Effector memory CD4-positive, alpha-beta T cell (primary cell): ENCODE measurements around the gene SYCE3.

Experiments used
- DNase-seq, 3 donors: peaks; one replicate each; pipeline ENCODE4 v3.0.0-alpha.2; 2020
- H3K27ac ChIP-seq: 2 replicates; pipeline ENCODE4 v1.7.0; 2013; ENCODE audit warnings: mild to moderate bottlenecking, low read length, moderate library complexity; ENCODE audit not compliant: insufficient read depth, poor library complexity, severe bottlenecking
- H3K27me3 ChIP-seq: replicated peaks from 2 replicates; pipeline ENCODE4 v1.7.0; 2013; ENCODE audit warnings: mild to moderate bottlenecking, low read length; ENCODE audit not compliant: insufficient read depth, control insufficient read depth, poor library complexity, severe bottlenecking
- H3K36me3 ChIP-seq: 2 replicates; pipeline ENCODE4 v1.7.0; 2013; ENCODE audit warnings: mild to moderate bottlenecking, low read length, moderate library complexity; ENCODE audit not compliant: control insufficient read depth, insufficient read depth
- H3K4me1 ChIP-seq: 2 replicates; pipeline ENCODE4 v1.7.0; 2013; ENCODE audit warnings: low read length, mild to moderate bottlenecking; ENCODE audit not compliant: control insufficient read depth, insufficient read depth, poor library complexity, severe bottlenecking
- H3K4me3 ChIP-seq: 2 replicates; pipeline ENCODE4 v1.7.0; 2013; ENCODE audit warnings: low read length, low read depth, mild to moderate bottlenecking; ENCODE audit not compliant: insufficient read depth, poor library complexity, severe bottlenecking
- H3K9me3 ChIP-seq: 2 replicates; pipeline ENCODE4 v1.7.0; 2013; ENCODE audit warnings: mild to moderate bottlenecking, low read length, moderate library complexity; ENCODE audit not compliant: control insufficient read depth

Gene SYCE3

GRCh38 chr22:50577697-50577986 lies 14.9 kb upstream of the SYCE3 start:
- no peaks in the 10 kb centered on the region for H3K9me3 ChIP-seq
- no peak overlapping the region for H3K27ac ChIP-seq
- no peak for DNase-seq
- peaks cover 14% of the 10 kb centered on the region for H3K36me3 ChIP-seq
- H3K27me3 ChIP-seq, result no peaks in the 10 kb centered on the region
- H3K4me3 ChIP-seq, result no peak overlapping the region
- peaks cover 17% of the 10 kb centered on the region for H3K4me1 ChIP-seq

GRCh38 chr22:50576806-50577696 lies 14.3 kb upstream of the SYCE3 start:
- H3K27ac ChIP-seq, result no peak overlapping the region
- peaks cover 16% of the 10 kb centered on the region for H3K4me1 ChIP-seq
- no peak for DNase-seq
- peaks cover 14% of the 10 kb centered on the region for H3K36me3 ChIP-seq
- no peak overlapping the region for H3K4me3 ChIP-seq
- H3K9me3 ChIP-seq, result no peaks in the 10 kb centered on the region
- H3K27me3 ChIP-seq, result no peaks in the 10 kb centered on the region

DNA sequence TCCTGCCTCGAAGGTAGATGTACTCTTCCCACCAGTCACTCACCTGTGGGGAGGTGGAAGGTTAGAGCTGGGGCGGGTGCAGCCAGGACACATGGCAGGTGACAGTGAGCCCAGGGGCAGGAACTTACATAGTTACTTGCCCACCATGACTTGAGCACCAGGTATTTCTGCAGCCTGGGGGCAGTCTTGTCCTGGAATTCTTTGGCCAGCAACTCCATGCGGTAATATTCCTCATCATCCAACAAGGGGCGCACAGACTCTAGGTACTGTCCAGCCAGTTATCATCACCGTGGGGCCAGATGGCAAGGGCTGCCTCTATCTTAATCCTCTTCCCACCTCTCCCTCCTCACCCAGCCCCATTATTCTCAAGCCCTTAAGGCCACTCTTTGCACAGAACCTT lies 13.4 kb upstream of the SYCE3 start:
- H3K9me3 ChIP-seq, result no peaks in the 10 kb centered on the region
- no peak overlapping the region for H3K4me3 ChIP-seq
- no peaks in the 10 kb centered on the region for H3K27me3 ChIP-seq
- no peak overlapping the region for H3K27ac ChIP-seq
- DNase-seq, result no peak
- peaks cover 23% of the 10 kb centered on the region for H3K36me3 ChIP-seq
- peaks cover 6% of the 10 kb centered on the region for H3K4me1 ChIP-seq

DNA sequence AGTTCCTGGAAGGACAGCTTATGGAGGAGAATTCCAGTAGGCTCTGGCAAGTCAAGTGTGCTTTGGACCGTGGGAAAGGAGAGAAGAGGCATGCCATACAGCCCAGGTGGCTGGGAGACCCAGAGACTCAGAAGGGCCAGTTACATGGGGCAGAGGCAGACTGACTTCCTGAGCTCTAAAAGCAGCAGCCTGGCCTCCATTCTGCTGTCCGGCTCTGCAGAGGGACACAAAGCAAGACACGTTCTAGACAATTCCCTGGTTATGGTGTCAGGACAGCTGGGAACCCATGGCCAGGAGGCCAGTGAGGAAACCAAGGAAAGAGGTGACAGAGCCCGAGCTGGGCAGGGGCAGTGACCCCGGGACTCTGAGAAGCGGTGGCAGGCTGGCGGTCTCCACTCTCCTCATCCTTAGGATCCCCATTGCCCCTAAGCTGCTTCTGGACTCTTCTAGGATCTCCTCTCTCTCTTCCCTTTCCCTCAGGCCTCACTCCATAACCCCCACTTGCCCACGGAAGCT lies 12.8 kb upstream of the SYCE3 start:
- Histone ChIP-seq H3K36me3 (peaks cover 29% of the 10 kb centered on the region), H3K4me3 (no peak overlapping the region), H3K4me1 (peaks cover 4% of the 10 kb centered on the region), H3K27me3 (no peaks in the 10 kb centered on the region), H3K9me3 (no peaks in the 10 kb centered on the region), H3K27ac (no peak overlapping the region)
- no peak for DNase-seq

DNA sequence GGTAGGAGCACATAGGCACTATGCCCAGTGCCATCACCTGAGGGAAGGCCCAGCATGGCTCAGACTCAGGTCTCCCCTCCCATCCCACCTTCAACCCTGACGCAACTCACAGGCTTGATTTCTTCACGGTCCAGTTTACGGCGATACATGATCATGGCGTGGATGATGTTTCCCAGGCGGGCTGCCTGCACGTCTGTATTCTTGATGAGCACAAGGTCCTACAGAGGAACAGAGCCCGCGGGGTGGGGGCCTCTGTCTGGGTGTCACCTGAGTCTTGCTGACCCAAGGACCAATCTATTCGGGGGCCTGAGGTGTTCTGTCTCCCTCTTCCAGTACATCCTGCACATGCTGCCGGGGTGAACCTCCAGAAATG lies 11.7 kb upstream of the SYCE3 start:
- no peak overlapping the region for H3K27ac ChIP-seq
- H3K27me3 ChIP-seq, result no peaks in the 10 kb centered on the region
- no peak overlapping the region for H3K4me3 ChIP-seq
- no peak for DNase-seq
- H3K9me3 ChIP-seq, result no peaks in the 10 kb centered on the region
- peaks cover 30% of the 10 kb centered on the region for H3K36me3 ChIP-seq
- peaks cover 4% of the 10 kb centered on the region for H3K4me1 ChIP-seq

DNA sequence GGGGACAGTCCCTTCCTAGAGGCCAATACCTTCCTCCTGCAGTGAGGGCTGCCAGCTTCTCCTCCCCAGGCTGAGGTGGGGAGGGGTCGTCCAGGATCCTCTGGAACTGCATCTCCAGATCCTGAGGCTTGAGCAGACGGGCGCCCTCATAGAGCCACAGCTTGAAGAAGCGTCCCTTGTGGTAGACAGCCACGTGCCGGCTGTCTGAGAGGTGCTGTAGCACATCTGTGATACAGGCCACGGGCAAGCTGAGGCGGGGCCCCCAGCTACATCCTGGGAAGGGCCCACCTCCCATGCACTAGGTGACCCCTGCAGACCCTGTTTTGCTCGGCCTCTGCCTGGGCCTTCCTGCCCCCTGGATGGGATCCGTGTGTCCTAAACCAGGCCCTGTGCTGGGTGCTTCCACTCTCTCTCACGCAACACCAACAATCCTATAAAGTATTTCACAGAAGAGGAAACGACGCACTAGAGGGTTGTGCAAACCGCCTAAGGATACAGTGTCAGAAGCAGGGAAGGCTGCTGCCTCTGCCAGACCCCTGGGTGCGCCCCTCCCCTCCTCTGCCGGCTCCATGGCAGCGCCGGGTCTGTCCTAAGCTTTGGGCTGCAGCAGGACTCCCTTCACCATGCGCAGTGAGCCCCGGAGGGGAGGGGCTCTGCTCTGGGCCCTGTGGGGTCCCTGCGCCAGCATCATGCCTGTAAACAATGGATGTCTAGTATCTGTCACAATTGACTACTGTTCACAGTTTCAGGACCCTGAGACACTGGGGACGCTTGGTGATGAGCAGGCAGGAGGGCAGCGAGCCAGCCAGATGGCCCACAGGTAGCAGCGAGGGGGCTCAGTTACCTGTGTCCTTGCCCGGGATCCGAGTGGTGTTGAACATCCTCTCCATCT lies 11.0 kb upstream of the SYCE3 start:
- Histone ChIP-seq H3K36me3 (peaks cover 29% of the 10 kb centered on the region), H3K27me3 (no peaks in the 10 kb centered on the region), H3K9me3 (no peaks in the 10 kb centered on the region), H3K4me1 (peaks cover 4% of the 10 kb centered on the region), H3K4me3 (no peak overlapping the region), H3K27ac (no peak overlapping the region)
- no peak for DNase-seq

GRCh38 chr22:50572965-50573364 lies 10.2 kb upstream of the SYCE3 start:
- H3K4me1 ChIP-seq, result peaks cover 4% of the 10 kb centered on the region
- no peak overlapping the region for H3K4me3 ChIP-seq
- H3K27ac ChIP-seq, result no peak overlapping the region
- no peaks in the 10 kb centered on the region for H3K27me3 ChIP-seq
- H3K36me3 ChIP-seq, result peaks cover 28% of the 10 kb centered on the region
- H3K9me3 ChIP-seq, result no peaks in the 10 kb centered on the region
- DNase-seq, result no peak

DNA sequence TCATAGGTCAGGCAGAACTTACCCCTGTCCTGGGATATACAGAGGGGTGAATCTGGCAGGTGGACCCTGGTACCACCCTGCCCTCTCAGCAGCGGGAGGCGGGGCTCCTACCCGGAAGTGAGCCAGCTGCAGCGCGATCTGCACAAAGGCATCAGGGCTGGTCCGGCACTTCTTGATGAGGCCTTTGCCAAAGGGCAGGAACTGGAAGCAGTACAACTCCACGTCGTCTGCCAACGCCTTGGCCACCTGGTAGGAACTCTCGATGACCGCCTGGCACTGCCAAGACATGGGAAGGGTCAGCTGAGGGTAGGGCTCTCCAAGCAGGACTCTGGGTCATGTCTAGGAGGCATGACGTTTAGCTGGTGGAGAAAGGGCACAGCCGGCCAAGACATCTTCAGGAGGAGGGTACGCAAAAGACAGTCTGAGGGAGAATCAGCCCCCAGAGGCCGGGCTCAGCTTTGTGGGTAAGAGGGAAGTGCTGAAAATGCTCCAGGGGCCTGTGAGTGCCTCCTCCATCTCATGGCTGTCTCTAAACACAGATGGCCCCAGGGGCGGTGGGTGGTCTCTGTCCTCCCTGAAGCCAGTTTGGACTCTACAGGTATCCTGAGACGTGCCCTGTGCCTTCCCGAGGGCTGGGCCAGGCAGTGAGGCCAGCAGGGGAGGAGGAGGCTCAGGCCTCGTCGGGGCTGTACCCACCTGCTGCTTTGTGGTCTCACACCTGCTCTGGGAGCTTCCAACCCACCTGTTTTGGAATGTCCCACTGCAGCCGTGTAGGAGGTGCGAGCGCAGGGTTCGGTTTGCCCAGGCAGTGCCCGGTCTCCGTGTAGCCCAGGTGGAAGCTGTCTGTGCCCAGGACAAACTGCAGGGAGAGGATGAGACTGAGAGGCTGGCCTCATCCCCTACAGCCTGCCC lies 8.8 kb upstream of the SYCE3 start:
- Histone ChIP-seq H3K36me3 (peaks cover 28% of the 10 kb centered on the region), H3K27ac (no peak overlapping the region), H3K4me1 (no peaks in the 10 kb centered on the region), H3K27me3 (no peaks in the 10 kb centered on the region), H3K9me3 (no peaks in the 10 kb centered on the region), H3K4me3 (no peak overlapping the region)
- DNase-seq, result no peak

GRCh38 chr22:50570861-50571260 lies 8.1 kb upstream of the SYCE3 start:
- DNase-seq, result no peak
- no peaks in the 10 kb centered on the region for H3K4me1 ChIP-seq
- peaks cover 28% of the 10 kb centered on the region for H3K36me3 ChIP-seq
- no peak overlapping the region for H3K27ac ChIP-seq
- H3K27me3 ChIP-seq, result no peaks in the 10 kb centered on the region
- no peak overlapping the region for H3K4me3 ChIP-seq
- H3K9me3 ChIP-seq, result no peaks in the 10 kb centered on the region
